Left lung (tissue), 10 donors: ENCODE results near the gene SH2D5. TPM values are rescaled to one million over a fixed set of nuclear protein-coding genes. Genes with fewer than 3 reads are reported as not detected.

ENCODE experiments used
- ATAC-seq: fragments of 200-7000 bp; cut with Tn5 transposase; one replicate; pipeline ENCODE4 v1.9.1; 2020; ENCODE audit warnings: moderate library complexity
- DNase-seq, 4 donors: peaks; one replicate each; pipeline ENCODE4 v3.0.0-alpha.2; 2013 to 2020
- H3K27ac ChIP-seq, 2 donors: fragments of 200-600 bp; sonication (generic) in 1 of 2; one replicate each; pipeline versions ENCODE4 v1.5.0 to v1.8.0; 2020 to 2021
- H3K27me3 ChIP-seq, 2 donors: fragments of 200-600 bp; sonication (generic) in 1 of 2; one replicate each; pipeline versions ENCODE4 v1.5.0 to v1.8.0; 2020 to 2021
- H3K36me3 ChIP-seq, 2 donors: fragments of 200-600 bp; sonication (generic) in 1 of 2; one replicate each; pipeline versions ENCODE4 v1.5.0 to v1.8.0; 2020 to 2021
- H3K4me1 ChIP-seq, 2 donors: fragments of 200-600 bp; one replicate each; pipeline ENCODE4 v1.8.0; 2021
- H3K4me3 ChIP-seq, 2 donors: fragments of 200-600 bp; sonication (generic) in 1 of 2; one replicate each; pipeline versions ENCODE4 v1.5.0 to v1.8.0; 2020 to 2021; ENCODE audit warnings: mild to moderate bottlenecking in 1 of 2
- H3K9me3 ChIP-seq, 2 donors: fragments of 200-600 bp; sonication (generic) in 1 of 2; one replicate each; pipeline versions ENCODE4 v1.5.0 to v1.8.0; 2020 to 2021
- intact Hi-C, 2 donors: fragments of 100-400 bp; cut with DNase I; formaldehyde crosslinking; loops; one replicate each; pipeline versions ENCODE4 v1.11.2 to v1.14.2; 2022
- polyA plus RNA-seq, 6 donors: library from polyadenylated mRNA; unstranded; fragments of 120-200 nt; gene quantifications; one replicate each; pipeline ENCODE4 v1.2.1, GENCODE V29; 2013; ENCODE audit not compliant: insufficient read length in 6 of 6
- total RNA-seq, 2 donors: library from RNA; stranded (reverse); fragmentation: NEBNext Ultra II Directional; extraction: Animal tissue kit (Norgen Biotek cat#: 25700); gene quantifications; one replicate each; pipeline ENCODE4 v1.2.1, GENCODE V29; 2021
- TF ChIP-seq, protein P1 (sequence below), 2 donors: fragments of 200-600 bp; sonication (generic) in 1 of 2; IDR thresholded peaks; one replicate each; pipeline versions ENCODE4 v1.5.0 to v1.8.0; 2021; ENCODE audit warnings: antibody characterized with exemption in 2 of 2
- donor health status: DM: no; HTN: yes; CAD: no.
- donor health status: DM: no; HTN: no; CAD: no.

Gene SH2D5
- total and polyA plus RNA-seq, 8 donors: 0.06 to 1.8 (median 0.12) TPM; not detected in 1

- Histone ChIP-seq H3K27ac (no peak overlapping the region), H3K4me1 (no peaks in the 10 kb centered on the region), H3K9me3 (no peaks in the 10 kb centered on the region), H3K36me3 (no peaks in the 10 kb centered on the region), H3K27me3 (peaks cover 0 to 12% of the 10 kb centered on the region in 2 donors), H3K4me3 (no peak overlapping the region)
- DNase-seq: no peak
- intact Hi-C loops: no loop called here
- TF ChIP-seq, protein P1, sequence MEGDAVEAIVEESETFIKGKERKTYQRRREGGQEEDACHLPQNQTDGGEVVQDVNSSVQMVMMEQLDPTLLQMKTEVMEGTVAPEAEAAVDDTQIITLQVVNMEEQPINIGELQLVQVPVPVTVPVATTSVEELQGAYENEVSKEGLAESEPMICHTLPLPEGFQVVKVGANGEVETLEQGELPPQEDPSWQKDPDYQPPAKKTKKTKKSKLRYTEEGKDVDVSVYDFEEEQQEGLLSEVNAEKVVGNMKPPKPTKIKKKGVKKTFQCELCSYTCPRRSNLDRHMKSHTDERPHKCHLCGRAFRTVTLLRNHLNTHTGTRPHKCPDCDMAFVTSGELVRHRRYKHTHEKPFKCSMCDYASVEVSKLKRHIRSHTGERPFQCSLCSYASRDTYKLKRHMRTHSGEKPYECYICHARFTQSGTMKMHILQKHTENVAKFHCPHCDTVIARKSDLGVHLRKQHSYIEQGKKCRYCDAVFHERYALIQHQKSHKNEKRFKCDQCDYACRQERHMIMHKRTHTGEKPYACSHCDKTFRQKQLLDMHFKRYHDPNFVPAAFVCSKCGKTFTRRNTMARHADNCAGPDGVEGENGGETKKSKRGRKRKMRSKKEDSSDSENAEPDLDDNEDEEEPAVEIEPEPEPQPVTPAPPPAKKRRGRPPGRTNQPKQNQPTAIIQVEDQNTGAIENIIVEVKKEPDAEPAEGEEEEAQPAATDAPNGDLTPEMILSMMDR (IDR thresholded peaks at IDR 0.05): no peak
- ATAC-seq: no peak
These were observed 25.7 kb downstream of the SH2D5 start for GRCh38 chr1:20706841-20707240.

DNA sequence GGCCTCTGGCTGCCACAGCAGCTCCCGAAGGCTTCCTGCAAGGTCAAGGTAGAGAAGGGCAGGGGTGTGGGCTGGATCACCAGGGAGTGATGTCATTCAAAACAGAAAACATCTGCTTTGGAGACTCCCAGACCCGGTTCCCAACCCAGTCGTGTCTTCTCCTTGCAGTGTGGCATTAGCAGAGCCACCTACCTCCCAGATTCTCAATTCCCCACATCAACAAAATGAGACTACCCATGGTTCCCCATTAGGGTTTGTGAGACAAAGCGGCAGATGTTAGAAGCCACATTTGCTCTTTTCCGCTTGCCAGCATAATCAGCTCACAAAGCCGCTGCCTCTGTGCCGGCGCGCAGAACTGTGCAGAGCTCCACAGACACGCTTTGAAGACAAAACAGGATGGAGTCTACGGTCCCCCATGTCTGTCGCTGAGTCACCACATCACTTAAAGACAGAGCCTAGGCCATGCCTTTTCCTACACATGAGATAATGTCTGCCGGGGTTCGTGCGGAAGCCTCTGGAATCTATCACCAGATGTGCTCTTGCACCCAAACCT lies 27.2 kb downstream of the SH2D5 start:
- ATAC-seq: no peak
- Histone ChIP-seq H3K27me3 (peaks cover 0 to 6% of the 10 kb centered on the region in 2 donors), H3K27ac (no peak overlapping the region), H3K4me1 (no peaks in the 10 kb centered on the region), H3K9me3 (no peaks in the 10 kb centered on the region), H3K4me3 (no peak overlapping the region), H3K36me3 (no peaks in the 10 kb centered on the region)
- TF ChIP-seq, protein P1 (IDR thresholded peaks at IDR 0.05): no peak
- intact Hi-C loops: no loop called here
- DNase-seq: no peak

- Histone ChIP-seq H3K4me3 (no peak overlapping the region), H3K27ac (no peak overlapping the region), H3K36me3 (no peaks in the 10 kb centered on the region), H3K27me3 (no peaks in the 10 kb centered on the region), H3K9me3 (no peaks in the 10 kb centered on the region), H3K4me1 (no peaks in the 10 kb centered on the region)
- ATAC-seq (no peak), DNase-seq (no peak)
- intact Hi-C loops: no loop called here
- TF ChIP-seq, protein P1 (IDR thresholded peaks at IDR 0.05): no peak
These were observed 27.9 kb downstream of the SH2D5 start for GRCh38 chr1:20704390-20705202.

DNA sequence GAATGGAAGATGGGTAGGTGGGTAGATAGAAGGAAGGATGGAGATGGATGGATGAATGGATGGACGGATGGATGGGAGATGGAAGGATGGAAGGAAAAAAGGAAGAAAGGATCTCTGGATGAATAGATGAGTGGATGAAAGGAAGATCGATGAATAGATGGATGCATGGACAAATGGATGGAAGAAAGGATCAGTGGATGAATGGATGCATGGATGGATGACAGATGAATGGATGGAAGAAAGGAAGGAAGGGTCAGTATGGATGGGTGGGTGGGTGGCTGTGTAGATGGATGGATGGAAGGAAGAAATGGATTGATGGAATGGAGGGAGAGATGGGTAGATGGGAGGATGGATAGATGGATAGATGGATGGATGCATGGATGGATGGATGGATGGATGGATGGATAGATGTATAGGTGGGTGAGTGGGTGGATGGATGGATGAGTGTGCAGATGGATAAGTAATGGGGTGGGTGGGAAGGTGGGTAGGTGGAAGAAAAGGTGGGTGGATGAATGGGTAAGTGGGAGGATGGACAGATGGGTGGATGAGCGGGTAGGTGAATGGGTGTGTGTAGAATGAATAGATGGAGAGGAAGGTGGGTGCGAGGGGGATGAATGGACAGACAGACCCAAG lies 29.3 kb downstream of the SH2D5 start:
- intact Hi-C loops: no loop called here
- H3K36me3 ChIP-seq: no peaks in the 10 kb centered on the region
- no peak overlapping the region for H3K4me3 ChIP-seq
- no peak for DNase-seq
- H3K27ac ChIP-seq: no peak overlapping the region
- no peaks in the 10 kb centered on the region for H3K27me3 ChIP-seq
- ATAC-seq: no peak
- no peaks in the 10 kb centered on the region for H3K9me3 ChIP-seq
- H3K4me1 ChIP-seq: no peaks in the 10 kb centered on the region
- TF ChIP-seq, protein P1 (IDR thresholded peaks at IDR 0.05): no peak

DNA sequence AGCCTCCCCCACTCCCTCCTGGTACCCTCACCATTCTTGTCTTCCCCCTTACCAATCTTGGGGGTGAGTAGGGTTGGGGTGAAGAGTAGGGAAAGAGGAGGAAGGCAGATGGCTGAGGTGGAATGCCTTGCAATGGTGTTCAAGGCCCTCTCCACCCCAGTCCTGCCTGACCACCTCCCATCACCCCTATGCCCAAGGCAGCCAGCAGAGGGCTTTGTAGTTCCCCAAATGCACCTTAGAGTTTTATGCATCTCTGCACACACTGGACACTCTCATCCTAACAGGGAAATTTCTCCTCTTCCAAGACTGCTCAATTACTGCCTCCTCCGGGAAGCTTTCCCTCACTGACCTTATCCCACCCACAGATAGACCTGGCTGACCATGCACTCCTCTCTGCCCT lies 30.1 kb downstream of the SH2D5 start:
- Histone ChIP-seq H3K4me3 (no peak overlapping the region), H3K27ac (no peak overlapping the region), H3K36me3 (no peaks in the 10 kb centered on the region), H3K27me3 (no peaks in the 10 kb centered on the region), H3K9me3 (no peaks in the 10 kb centered on the region), H3K4me1 (peaks cover 0 to under 1% of the 10 kb centered on the region in 2 donors)
- TF ChIP-seq, protein P1 (IDR thresholded peaks at IDR 0.05): no peak
- DNase-seq (no peak), ATAC-seq (peak; percentile 27)
- intact Hi-C loops: no loop called here
